PFSK-1 (cell line): Measurements from ENCODE around the gene BLZF1.

Source experiments
- POLR2AphosphoS5 ChIP-seq: IDR thresholded peaks from 2 replicates; pipeline ENCODE4 v1.6.1; 2012; ENCODE audit warnings: low read depth, mild to moderate bottlenecking, control low read depth, low read length, moderate library complexity
- SIN3A ChIP-seq: IDR thresholded peaks from 2 replicates; pipeline ENCODE4 v1.6.1; 2012; ENCODE audit warnings: mild to moderate bottlenecking, low read length, moderate library complexity, borderline replicate concordance; ENCODE audit not compliant: insufficient read depth
- TF ChIP-seq, protein P1 (sequence below), 2 experiments: IDR thresholded peaks; 2 replicates each; pipeline versions ENCODE4 v1.6.1 to v1.8.0; 2011 to 2012; ENCODE audit warnings: low read depth in 2 of 2, low read length in 2 of 2, control low read depth in 1 of 2, inconsistent platforms in 1 of 2, mild to moderate bottlenecking in 1 of 2, moderate library complexity in 1 of 2; ENCODE audit not compliant: insufficient read depth in 1 of 2

GRCh38 chr1:169329383-169329782 lies 38.6 kb upstream of the BLZF1 start:
- no peak for TF ChIP-seq POLR2AphosphoS5
- TF ChIP-seq, protein P1, sequence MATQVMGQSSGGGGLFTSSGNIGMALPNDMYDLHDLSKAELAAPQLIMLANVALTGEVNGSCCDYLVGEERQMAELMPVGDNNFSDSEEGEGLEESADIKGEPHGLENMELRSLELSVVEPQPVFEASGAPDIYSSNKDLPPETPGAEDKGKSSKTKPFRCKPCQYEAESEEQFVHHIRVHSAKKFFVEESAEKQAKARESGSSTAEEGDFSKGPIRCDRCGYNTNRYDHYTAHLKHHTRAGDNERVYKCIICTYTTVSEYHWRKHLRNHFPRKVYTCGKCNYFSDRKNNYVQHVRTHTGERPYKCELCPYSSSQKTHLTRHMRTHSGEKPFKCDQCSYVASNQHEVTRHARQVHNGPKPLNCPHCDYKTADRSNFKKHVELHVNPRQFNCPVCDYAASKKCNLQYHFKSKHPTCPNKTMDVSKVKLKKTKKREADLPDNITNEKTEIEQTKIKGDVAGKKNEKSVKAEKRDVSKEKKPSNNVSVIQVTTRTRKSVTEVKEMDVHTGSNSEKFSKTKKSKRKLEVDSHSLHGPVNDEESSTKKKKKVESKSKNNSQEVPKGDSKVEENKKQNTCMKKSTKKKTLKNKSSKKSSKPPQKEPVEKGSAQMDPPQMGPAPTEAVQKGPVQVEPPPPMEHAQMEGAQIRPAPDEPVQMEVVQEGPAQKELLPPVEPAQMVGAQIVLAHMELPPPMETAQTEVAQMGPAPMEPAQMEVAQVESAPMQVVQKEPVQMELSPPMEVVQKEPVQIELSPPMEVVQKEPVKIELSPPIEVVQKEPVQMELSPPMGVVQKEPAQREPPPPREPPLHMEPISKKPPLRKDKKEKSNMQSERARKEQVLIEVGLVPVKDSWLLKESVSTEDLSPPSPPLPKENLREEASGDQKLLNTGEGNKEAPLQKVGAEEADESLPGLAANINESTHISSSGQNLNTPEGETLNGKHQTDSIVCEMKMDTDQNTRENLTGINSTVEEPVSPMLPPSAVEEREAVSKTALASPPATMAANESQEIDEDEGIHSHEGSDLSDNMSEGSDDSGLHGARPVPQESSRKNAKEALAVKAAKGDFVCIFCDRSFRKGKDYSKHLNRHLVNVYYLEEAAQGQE (IDR thresholded peaks at IDR 0.05; ENCODE audit: insufficient read depth in 1 of 2, low read depth in 2 of 2, low read length in 2 of 2) = no peak
- no peak for TF ChIP-seq SIN3A
